DLD1 (cell line): Measurements from ENCODE around the gene FYB1.
"Not testable (repeated sequence)": the region's sequence is repeated elsewhere in the genome, so short reads cannot be mapped to it uniquely, and the experiment has no call there.

Experiments
- in situ Hi-C: cut with HindIII; loops from 2 replicates; pipeline ENCODE4 v1.10.0; 2017; ENCODE audit warnings: low sequenced_read_pairs

The FYB1 gene

DNA sequence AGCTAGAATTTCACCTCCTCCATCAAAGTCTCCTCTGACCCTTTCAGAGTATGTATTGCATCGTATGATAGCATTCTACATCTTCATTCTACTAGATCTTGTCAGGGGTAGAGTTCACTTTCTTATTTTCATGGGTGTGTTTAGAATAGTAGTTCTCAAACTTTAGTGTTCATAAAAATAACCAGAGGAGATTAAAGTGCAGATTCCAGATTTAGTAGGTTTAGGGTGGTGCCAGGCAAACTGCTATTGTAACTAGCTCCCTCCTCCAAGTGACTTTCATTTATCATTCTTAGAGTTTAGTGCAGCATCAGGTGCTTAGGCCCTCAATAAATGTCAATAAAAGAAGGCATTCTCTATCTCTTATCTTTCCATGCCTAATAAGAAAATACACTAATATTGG is 7.2 kb upstream of the FYB1 start:
- in situ Hi-C loops: no loop called here

GRCh38 chr5:39226100-39226451 is 6.7 kb upstream of the FYB1 start:
- in situ Hi-C loops: no loop called here

- in situ Hi-C loops: no loop called here
These were observed 6.2 kb upstream of the FYB1 start for GRCh38 chr5:39225405-39226099.

DNA sequence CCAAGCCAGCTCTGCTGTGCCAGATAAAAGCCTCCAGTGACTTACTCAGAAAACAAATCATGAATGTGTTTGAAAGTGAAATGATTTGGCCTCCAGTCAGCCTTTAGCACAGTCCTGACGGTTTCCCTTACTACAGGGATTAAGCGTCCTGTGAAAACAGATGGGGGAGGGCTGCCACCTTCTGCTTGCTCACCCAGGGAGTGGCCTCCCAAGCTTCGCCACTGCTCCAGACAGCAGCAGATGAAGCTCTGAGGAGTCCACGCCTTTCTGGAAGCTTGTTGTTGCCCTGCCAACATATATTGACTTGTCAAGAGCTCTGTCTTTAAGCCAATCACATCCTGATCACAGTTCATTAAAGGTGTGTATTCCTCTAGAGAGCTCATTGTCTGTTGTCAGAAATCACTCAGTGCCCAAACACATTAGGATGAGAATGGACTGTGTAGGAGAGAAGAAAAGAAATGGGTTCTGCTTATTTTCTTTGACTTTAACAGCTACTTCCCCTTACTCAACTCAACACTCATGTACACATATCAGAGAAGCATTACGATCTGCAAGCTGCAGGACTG is 4.9 kb upstream of the FYB1 start:
- in situ Hi-C loops: no loop called here

- in situ Hi-C loops: no loop called here
These were observed 4.3 kb upstream of the FYB1 start for GRCh38 chr5:39223565-39224156.

DNA sequence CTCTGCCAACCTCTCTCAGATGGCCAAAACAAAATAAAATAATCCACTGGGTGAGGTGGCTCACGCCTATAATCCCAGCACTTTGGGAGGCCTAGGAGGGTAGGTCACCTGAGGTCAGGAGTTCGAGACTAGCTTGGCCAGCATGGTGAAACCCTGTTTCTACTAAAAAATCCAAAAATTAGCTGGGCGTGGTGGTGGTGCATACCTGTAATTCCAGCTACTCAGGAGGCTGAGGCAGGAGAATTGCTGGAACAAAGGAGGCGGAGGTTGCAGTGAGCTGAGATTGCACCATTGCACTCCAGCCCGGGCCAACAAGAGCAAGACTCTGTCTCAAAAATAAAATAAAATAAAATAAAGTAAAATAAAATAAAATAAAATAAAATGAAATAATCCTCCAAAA is 2.3 kb upstream of the FYB1 start:
- in situ Hi-C loops: not testable (repeated sequence)

DNA sequence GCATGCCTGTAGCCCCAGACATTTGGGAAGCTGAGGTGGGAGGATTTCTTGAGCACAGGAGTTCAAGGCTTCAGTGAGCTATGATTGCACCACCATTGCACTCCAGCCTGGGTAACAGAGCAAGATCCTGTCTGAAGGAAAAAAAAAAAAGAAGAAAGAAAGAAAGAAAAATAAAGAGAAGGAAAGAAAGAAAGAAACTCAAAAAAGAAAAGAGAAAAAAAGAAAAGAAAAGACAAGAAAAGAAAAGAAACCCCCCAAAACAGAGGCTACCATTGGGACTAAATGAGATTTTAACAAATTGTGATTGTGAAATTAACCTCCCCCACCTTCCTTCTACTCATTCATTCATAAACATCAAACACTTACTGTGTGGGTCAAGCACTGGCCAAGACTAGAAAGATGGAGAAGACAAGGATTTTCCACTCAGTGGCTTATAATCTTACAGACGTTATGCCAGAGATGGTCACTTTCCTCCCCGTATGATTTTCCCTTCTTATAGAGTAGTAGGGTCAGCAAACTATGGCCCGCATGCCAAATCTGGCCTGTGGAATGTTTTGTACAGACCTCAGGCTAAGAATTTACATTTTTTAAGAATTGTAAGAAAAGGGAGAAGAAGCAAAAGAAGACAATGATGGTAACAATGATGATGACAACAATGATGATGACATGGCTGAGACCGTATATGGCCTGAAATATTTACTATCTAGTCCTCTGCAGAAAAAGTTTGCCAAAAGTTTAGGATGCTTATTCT is 1.1 kb upstream of the FYB1 start:
- in situ Hi-C loops: no loop called here

DNA sequence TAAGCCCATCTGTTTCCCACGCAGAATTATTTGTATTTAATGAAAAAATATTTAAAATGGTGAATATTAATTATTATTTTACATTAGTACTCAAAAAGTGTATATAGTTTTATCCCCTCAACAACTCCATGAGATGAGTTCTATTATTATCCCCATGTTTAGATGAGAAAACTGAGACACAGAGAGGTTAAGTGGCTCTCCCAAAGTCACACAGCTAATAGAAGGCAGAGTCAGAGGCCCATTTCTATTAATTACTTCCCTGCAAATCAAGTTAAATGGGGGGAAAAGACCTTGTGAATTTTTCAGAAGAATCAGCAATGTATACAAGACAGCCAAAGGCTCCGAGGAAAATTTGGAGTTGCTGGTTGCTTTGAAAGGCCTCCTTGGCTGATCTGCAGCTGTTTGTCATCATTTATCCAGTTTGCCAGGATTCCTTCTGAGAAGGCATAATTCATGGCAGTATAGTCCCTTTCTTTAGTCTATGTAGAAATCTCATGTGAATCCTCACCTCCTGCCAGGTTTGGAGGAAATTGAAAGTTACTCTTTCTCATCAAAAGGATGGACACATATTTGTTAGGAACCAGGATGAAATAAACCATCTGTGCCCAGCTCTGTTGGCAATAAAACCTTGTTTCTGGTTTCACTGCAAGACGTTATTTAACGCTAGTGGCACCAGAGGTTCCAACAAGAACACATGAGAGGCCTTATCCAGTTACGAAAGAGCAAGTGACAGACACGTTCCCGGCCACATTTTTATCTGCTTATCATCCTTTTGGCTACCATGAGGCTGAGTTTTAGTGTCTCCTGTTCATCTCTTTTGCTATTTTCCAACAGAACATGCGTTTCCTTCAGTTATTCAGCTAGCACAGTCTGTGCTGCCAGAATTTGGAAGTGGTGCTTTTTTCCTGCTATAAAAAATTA is 621 bp downstream of the FYB1 start:
- in situ Hi-C loops: no loop called here

GRCh38 chr5:39217365-39218281 is 1.7 kb downstream of the FYB1 start:
- in situ Hi-C loops: no loop called here

DNA sequence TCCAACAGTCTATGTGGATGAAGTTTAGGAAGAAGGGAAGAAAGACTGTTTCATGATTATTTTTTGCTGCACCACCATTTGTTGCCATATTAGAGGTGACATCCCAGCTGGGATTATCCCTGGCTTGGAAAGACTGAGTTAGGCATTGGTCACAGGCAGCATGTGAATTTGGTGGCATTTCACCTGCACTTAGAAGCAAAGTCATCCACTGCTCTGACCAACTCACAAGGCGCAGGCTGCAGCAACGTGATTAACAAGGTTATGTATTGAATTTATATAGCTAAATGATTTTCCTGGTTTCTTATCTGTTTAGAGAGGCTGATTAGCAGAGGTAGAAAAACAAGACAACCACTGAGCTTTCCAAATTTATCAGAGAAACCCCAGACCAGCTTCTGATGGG is 2.7 kb downstream of the FYB1 start:
- in situ Hi-C loops: no loop called here

DNA sequence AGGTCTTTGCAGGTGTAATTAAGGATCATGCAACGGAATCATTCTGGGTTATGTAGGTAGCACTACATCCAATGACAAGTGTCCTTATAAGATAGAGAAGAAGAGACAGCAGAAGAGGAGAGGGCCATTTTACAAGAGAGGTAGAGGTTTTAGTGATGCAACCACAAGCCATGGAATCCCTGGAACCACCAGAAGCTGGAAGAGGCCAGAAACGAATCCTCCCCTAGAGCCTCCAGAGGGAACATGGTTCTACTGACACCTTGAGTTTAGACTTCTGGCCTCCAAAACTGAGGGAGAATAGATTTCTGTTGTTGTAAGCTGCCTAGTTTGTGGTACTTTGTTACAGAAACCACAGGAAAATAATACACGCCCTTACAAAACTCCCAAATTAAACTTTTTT is 3.5 kb downstream of the FYB1 start:
- in situ Hi-C loops: no loop called here

GRCh38 chr5:39214912-39215709 is 4.3 kb downstream of the FYB1 start:
- in situ Hi-C loops: no loop called here

GRCh38 chr5:39213447-39214207 is 5.7 kb downstream of the FYB1 start:
- in situ Hi-C loops: no loop called here

DNA sequence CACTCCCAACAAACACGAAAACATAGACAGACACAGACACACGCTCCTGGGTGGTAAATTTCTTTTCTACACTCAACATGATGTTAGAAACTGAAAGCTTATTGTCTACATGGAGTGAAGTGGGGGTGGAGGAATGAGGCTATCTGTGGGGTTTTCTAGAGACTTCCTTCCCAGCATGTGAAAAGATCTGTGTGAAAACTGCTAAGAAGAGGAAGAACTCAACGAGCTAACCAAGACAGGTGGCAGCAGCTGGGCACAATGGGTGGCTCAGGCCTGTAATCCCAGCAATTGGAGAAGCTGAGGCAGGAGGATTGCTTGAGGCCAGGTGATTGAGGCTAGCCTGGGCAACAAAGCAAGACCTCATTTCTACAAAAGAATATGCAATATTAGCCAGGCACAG is 7.6 kb downstream of the FYB1 start:
- in situ Hi-C loops: no loop called here

GRCh38 chr5:39209924-39210323 is 9.4 kb downstream of the FYB1 start:
- in situ Hi-C loops: no loop called here

GRCh38 chr5:39208471-39208870 is 10.9 kb downstream of the FYB1 start:
- in situ Hi-C loops: no loop called here

- in situ Hi-C loops: no loop called here
These were observed 11.9 kb downstream of the FYB1 start for GRCh38 chr5:39207345-39208045.
